OCI-LY3 (cell line): ENCODE results near the gene GRIN2A.

Experiments used
- H2AFZ ChIP-seq: fragments of 200-600, 300-600 bp; shearing (Covaris generic); 2 replicates; pipeline ENCODE4 v1.6.0; 2014; ENCODE audit warnings: antibody characterized with exemption, low read depth, low read length
- H3K27ac ChIP-seq: fragments of 200-600, 300-600 bp; sonication (generic); 2 replicates; pipeline ENCODE4 v1.5.1; 2014; ENCODE audit warnings: mild to moderate bottlenecking, low read length, moderate library complexity, mixed read lengths
- H3K27me3 ChIP-seq: fragments of 200-600, 300-600 bp; sonication (generic); 2 replicates; pipeline ENCODE4 v1.6.1; 2014; ENCODE audit warnings: low read depth, low read length, mixed read lengths
- H3K36me3 ChIP-seq: fragments of 200-600, 300-600 bp; sonication (generic); replicated peaks from 2 replicates; pipeline ENCODE3; 2014; ENCODE audit warnings: low read depth, low read length, mixed read lengths
- H3K4me1 ChIP-seq: fragments of 300-600, 200-600 bp; sonication (generic); 2 replicates; pipeline ENCODE4 v1.6.1; 2014; ENCODE audit warnings: low read length, mixed read lengths
- H3K4me2 ChIP-seq: fragments of 200-600, 300-600 bp; sonication (generic); 2 replicates; pipeline ENCODE4 v1.6.1; 2014; ENCODE audit warnings: low read length, mixed read lengths
- H3K4me3 ChIP-seq: fragments of 300-600, 200-600 bp; sonication (generic); 2 replicates; pipeline ENCODE4 v1.5.1; 2014; ENCODE audit warnings: antibody characterized with exemption, mild to moderate bottlenecking, low read length, moderate library complexity
- H3K79me2 ChIP-seq: fragments of 300-600, 200-600 bp; shearing (Covaris generic); 2 replicates; pipeline ENCODE4 v1.6.1; 2014; ENCODE audit warnings: mild to moderate bottlenecking, low read length, mixed read lengths
- H3K9ac ChIP-seq: fragments of 300-600, 200-600 bp; shearing (Covaris generic); 2 replicates; pipeline ENCODE4 v1.6.0; 2014; ENCODE audit warnings: mild to moderate bottlenecking, low read length, moderate library complexity
- H3K9me3 ChIP-seq: fragments of 200-600, 300-600 bp; shearing (Covaris generic); 2 replicates; pipeline ENCODE4 v1.6.1; 2014; ENCODE audit warnings: low read length, mixed read lengths; ENCODE audit not compliant: insufficient read depth
- H4K20me1 ChIP-seq: fragments of 200-600, 300-600 bp; sonication (generic); 2 replicates; pipeline ENCODE4 v1.6.1; 2016; ENCODE audit warnings: low read length, mixed read lengths; ENCODE audit not compliant: insufficient read depth
- EZH2phosphoT487 ChIP-seq: fragments of 200-600 bp; shearing (Covaris generic); IDR thresholded peaks from 2 replicates; pipeline ENCODE4 v1.6.1; 2018; ENCODE audit warnings: antibody characterized with exemption, mixed run types, low read depth
- TF ChIP-seq, protein P1 (sequence below): fragments of 200-600, 300-600 bp; sonication (generic); IDR thresholded peaks from 2 replicates; pipeline ENCODE4 v1.5.1; 2014; ENCODE audit warnings: antibody characterized with exemption, low read length, low read depth

GRIN2A gene

DNA sequence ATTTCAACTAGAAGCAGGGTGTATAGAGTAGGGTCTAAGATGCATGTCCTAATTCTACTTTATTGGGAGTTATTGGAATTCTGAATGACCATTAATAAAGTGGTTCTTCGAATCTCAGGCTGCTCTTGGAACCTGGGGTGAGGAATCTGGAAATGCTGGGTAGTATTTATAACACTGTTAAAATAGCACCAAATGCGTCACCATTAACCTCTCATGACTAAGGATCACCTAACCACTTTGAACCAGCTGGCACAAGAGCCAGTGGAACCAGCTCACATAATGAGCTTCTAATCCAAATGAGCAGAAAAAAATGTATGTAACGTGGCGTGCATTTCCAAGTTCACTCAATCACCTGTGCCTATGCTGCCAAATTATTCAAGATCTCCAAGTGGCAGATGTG is 281.7 kb downstream of the GRIN2A start:
- no peak overlapping the region for H3K4me3 ChIP-seq
- no peaks in the 10 kb centered on the region for H3K79me2 ChIP-seq
- no peak overlapping the region for H2AFZ ChIP-seq
- TF ChIP-seq, protein P1, sequence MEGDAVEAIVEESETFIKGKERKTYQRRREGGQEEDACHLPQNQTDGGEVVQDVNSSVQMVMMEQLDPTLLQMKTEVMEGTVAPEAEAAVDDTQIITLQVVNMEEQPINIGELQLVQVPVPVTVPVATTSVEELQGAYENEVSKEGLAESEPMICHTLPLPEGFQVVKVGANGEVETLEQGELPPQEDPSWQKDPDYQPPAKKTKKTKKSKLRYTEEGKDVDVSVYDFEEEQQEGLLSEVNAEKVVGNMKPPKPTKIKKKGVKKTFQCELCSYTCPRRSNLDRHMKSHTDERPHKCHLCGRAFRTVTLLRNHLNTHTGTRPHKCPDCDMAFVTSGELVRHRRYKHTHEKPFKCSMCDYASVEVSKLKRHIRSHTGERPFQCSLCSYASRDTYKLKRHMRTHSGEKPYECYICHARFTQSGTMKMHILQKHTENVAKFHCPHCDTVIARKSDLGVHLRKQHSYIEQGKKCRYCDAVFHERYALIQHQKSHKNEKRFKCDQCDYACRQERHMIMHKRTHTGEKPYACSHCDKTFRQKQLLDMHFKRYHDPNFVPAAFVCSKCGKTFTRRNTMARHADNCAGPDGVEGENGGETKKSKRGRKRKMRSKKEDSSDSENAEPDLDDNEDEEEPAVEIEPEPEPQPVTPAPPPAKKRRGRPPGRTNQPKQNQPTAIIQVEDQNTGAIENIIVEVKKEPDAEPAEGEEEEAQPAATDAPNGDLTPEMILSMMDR, result no peak
- no peak for TF ChIP-seq EZH2phosphoT487
- H3K9me3 ChIP-seq, result no peaks in the 10 kb centered on the region
- no peaks in the 10 kb centered on the region for H3K27me3 ChIP-seq
- no peak overlapping the region for H3K27ac ChIP-seq
- no peak overlapping the region for H3K9ac ChIP-seq
- no peaks in the 10 kb centered on the region for H3K36me3 ChIP-seq
- H3K4me2 ChIP-seq, result no peak overlapping the region
- H4K20me1 ChIP-seq, result no peaks in the 10 kb centered on the region
- peaks cover 6% of the 10 kb centered on the region for H3K4me1 ChIP-seq

DNA sequence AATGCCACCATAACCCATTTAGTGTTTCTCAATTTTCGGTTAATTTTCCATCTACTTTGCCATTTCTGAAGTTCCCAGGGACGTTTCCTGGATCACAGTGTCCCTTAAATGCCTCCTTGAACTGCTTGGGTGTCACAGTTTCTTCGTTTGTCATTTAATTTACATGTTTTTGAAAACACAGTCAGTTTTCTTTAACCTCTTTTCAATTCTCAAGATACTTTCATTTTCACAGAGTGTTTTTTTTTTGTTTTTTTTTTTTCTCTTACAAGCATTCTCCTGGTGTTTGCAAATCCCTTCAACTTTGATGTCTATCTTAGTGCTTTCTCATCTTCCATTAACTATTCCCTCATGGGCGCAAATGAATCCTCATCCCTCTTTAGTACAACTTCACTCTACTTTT is 283.7 kb downstream of the GRIN2A start:
- no peaks in the 10 kb centered on the region for H4K20me1 ChIP-seq
- H2AFZ ChIP-seq, result no peak overlapping the region
- H3K9ac ChIP-seq, result no peak overlapping the region
- H3K4me1 ChIP-seq, result peaks cover 15% of the 10 kb centered on the region
- H3K36me3 ChIP-seq, result no peaks in the 10 kb centered on the region
- TF ChIP-seq EZH2phosphoT487, result no peak
- TF ChIP-seq, protein P1, result no peak
- no peak overlapping the region for H3K4me3 ChIP-seq
- no peaks in the 10 kb centered on the region for H3K9me3 ChIP-seq
- peak overlapping the region; percentile 35; the same call in 1 of the 2 replicates for H3K4me2 ChIP-seq
- H3K27me3 ChIP-seq, result no peaks in the 10 kb centered on the region
- H3K27ac ChIP-seq, result no peak overlapping the region
- H3K79me2 ChIP-seq, result no peaks in the 10 kb centered on the region

DNA sequence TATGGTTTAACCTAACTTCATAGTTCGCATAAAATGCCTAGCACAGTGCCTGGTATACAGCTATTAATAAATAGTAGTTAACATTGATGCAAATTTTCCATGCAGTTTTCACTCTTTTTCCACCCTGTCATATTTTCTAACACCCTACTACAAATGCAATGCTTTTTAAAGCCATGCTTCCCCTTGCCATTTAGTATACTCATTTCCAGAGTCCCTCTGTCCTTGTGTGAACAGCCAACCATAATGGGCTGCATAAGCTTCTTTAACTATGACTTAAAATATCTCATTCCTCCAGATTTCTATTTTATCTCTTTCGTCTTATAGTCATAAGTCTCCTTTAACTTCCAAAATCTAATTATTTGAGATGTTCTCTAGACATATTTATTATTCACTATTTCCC is 284.1 kb downstream of the GRIN2A start:
- H3K4me3 ChIP-seq, result no peak overlapping the region
- no peak overlapping the region for H3K9ac ChIP-seq
- H4K20me1 ChIP-seq, result no peaks in the 10 kb centered on the region
- no peak overlapping the region for H2AFZ ChIP-seq
- no peaks in the 10 kb centered on the region for H3K36me3 ChIP-seq
- H3K27me3 ChIP-seq, result no peaks in the 10 kb centered on the region
- H3K79me2 ChIP-seq, result no peaks in the 10 kb centered on the region
- H3K27ac ChIP-seq, result no peak overlapping the region
- TF ChIP-seq EZH2phosphoT487, result no peak
- TF ChIP-seq, protein P1, result no peak
- H3K4me2 ChIP-seq, result peak overlapping the region; percentile 35; the same call in 1 of the 2 replicates
- peaks cover 15% of the 10 kb centered on the region for H3K4me1 ChIP-seq
- no peaks in the 10 kb centered on the region for H3K9me3 ChIP-seq

DNA sequence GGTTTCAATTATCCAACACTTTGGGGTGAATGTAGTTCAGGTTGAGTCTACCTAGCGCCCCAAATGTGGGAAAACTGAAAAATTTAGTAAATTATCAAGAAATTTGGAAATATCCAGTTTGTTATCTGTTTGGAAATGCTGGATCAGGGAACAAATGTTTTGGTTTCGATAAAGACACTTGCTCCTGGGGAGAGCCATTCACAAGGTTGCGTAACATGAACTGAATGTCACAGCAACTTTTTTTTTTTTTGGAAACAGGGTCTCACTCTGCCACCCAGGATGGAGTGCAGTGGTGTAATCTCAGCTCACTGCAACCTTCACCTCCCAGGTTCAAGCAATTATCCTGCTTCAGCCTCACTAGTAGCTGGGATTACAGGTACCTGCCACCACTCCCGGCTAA is 286.4 kb downstream of the GRIN2A start:
- no peaks in the 10 kb centered on the region for H3K9me3 ChIP-seq
- H3K4me1 ChIP-seq, result peaks cover 15% of the 10 kb centered on the region
- no peak overlapping the region for H3K4me3 ChIP-seq
- TF ChIP-seq, protein P1, result no peak
- TF ChIP-seq EZH2phosphoT487, result no peak
- no peak overlapping the region for H2AFZ ChIP-seq
- no peaks in the 10 kb centered on the region for H3K36me3 ChIP-seq
- no peak overlapping the region for H3K27ac ChIP-seq
- no peak overlapping the region for H3K9ac ChIP-seq
- no peak overlapping the region for H3K4me2 ChIP-seq
- no peaks in the 10 kb centered on the region for H3K27me3 ChIP-seq
- no peaks in the 10 kb centered on the region for H3K79me2 ChIP-seq
- H4K20me1 ChIP-seq, result no peaks in the 10 kb centered on the region
